HepG2 (cell line): ENCODE data around the gene OR8G1. TPM values are rescaled to one million over a fixed set of nuclear protein-coding genes. Genes with fewer than 3 reads are reported as not detected.

Source experiments
- ATAC-seq: fragments of 200-7000 bp; cut with Tn5 transposase; 3 replicates; pipeline ENCODE4 v1.9.1; 2020; ENCODE audit warnings: mild to moderate bottlenecking, moderate library complexity
- BruUV-seq: library from RNA; stranded (reverse); fragments of 400-500 nt; replicated peaks from 2 replicates; lab custom pipeline; 2021; lab: Mats Ljungman, UMichigan
- CTCF ChIA-PET: fragments of 300-600 bp; formaldehyde crosslinking; extraction: SDS; loops from one replicate; lab custom pipeline; 2021; ENCODE audit warnings: low total read pairs, inconsistent platforms, low intra/inter-chr PET ratio; lab: Yijun Ruan, JAX
- POLR2A ChIA-PET: fragments of 350-600 bp; sonication (Branson Sonifier 250); formaldehyde crosslinking; loops from one replicate; lab custom pipeline; 2020; ENCODE audit warnings: antibody characterized with exemption, inconsistent platforms; lab: Yijun Ruan, JAX
- DNase-seq: peaks from one replicate; pipeline ENCODE4 v3.0.0-alpha.2; 2015; ENCODE audit warnings: low spot score
- FAIRE-seq: peaks from 3 replicates; lab custom pipeline; 2011; peaks lifted over from hg19 to GRCh38; lab: Jason Lieb, UNC
- H2AFZ ChIP-seq: one replicate; pipeline ENCODE4 v1.6.1; 2011; ENCODE audit warnings: low read length, inconsistent platforms
- H3K27ac ChIP-seq: fragments of 300-600 bp; 3 replicates; pipeline ENCODE4 v1.8.0; 2011; ENCODE audit warnings: mixed run types, mild to moderate bottlenecking, mixed read lengths, low read length, inconsistent platforms; ENCODE audit not compliant: insufficient read depth; ENCODE audit errors: extremely low read length
- H3K27me3 ChIP-seq, 2 experiments: fragments of 200-600 bp in 1 of 2; 2 replicates in 1 of 2; 3 replicates in 1 of 2; pipeline versions ENCODE4 v1.6.0 to v1.8.0; 2011; ENCODE audit warnings: low read length in 2 of 2, mild to moderate bottlenecking in 2 of 2, moderate library complexity in 2 of 2, inconsistent platforms in 1 of 2; ENCODE audit not compliant: insufficient read depth in 2 of 2, control insufficient read depth in 1 of 2
- H3K36me3 ChIP-seq, 2 experiments: fragments of 200-600 bp in 1 of 2; replicated peaks in 1 of 2; 2 replicates in 1 of 2; 3 replicates in 1 of 2; pipeline versions ENCODE4 v1.5.1 to v1.8.0; 2011; ENCODE audit warnings: low read length in 2 of 2, inconsistent platforms in 1 of 2; ENCODE audit not compliant: insufficient read depth in 2 of 2, control insufficient read depth in 1 of 2
- H3K4me1 ChIP-seq: 2 replicates; pipeline ENCODE4 v1.5.1; 2012; ENCODE audit warnings: low read length, inconsistent platforms; ENCODE audit not compliant: insufficient read depth
- H3K4me2 ChIP-seq: 2 replicates; pipeline ENCODE4 v1.6.0; 2011; ENCODE audit warnings: low read depth, low read length, inconsistent platforms
- H3K4me3 ChIP-seq, 3 experiments: fragments of 200-600 bp in 1 of 3; sonication (generic), shearing (Covaris generic) in 1 of 3; replicated peaks in 1 of 3; 2 replicates each; pipeline ENCODE4 v1.5.1; 2011 to 2016; ENCODE audit warnings: low read length in 3 of 3, inconsistent platforms in 2 of 3, low read depth in 2 of 3, mild to moderate bottlenecking in 2 of 3, control low read depth in 1 of 3, mixed read lengths in 1 of 3; ENCODE audit not compliant: insufficient read depth in 1 of 3
- H3K79me2 ChIP-seq: one replicate; pipeline ENCODE4 v1.6.1; 2011; ENCODE audit warnings: low read length, inconsistent platforms; ENCODE audit not compliant: insufficient read depth
- H3K9ac ChIP-seq: 2 replicates; pipeline ENCODE4 v1.6.0; 2011; ENCODE audit warnings: mild to moderate bottlenecking, low read depth, low read length, inconsistent platforms; ENCODE audit not compliant: insufficient read depth
- H3K9me3 ChIP-seq: 2 replicates; pipeline ENCODE4 v1.5.1; 2012; ENCODE audit warnings: mild to moderate bottlenecking, low read length
- H4K20me1 ChIP-seq: 2 replicates; pipeline ENCODE4 v1.6.0; 2011; ENCODE audit warnings: inconsistent platforms, mild to moderate bottlenecking, low read length, moderate library complexity; ENCODE audit not compliant: insufficient read depth
- FUBP1 ChIP-seq: sonication (generic); formaldehyde crosslinking; IDR thresholded peaks from 2 replicates; pipeline ENCODE4 v1.5.1; 2020; ENCODE audit warnings: missing genetic modification reagents, mild to moderate bottlenecking, borderline replicate concordance
- HIC2 ChIP-seq: sonication (generic); formaldehyde crosslinking; IDR thresholded peaks from 2 replicates; pipeline ENCODE4 v1.9.0; 2022; ENCODE audit warnings: low read depth, missing genetic modification reagents
- MAX ChIP-seq: IDR thresholded peaks from 2 replicates; pipeline ENCODE4 v1.6.1; 2012; ENCODE audit warnings: inconsistent platforms
- PHF21A ChIP-seq: sonication (generic); formaldehyde crosslinking; IDR thresholded peaks from 2 replicates; pipeline ENCODE4 v1.5.0; 2020; ENCODE audit warnings: mild to moderate bottlenecking, missing genetic modification reagents
- RFX5 ChIP-seq: IDR thresholded peaks from 2 replicates; pipeline ENCODE4 v1.6.1; 2011; ENCODE audit warnings: low read depth, low read length, improper control_type of control experiment
- ZNF441 ChIP-seq: sonication (generic); formaldehyde crosslinking; IDR thresholded peaks from 2 replicates; pipeline ENCODE4 v1.7.0; 2021; ENCODE audit warnings: missing genetic modification reagents, borderline replicate concordance
- ZNF510 ChIP-seq: sonication (generic); formaldehyde crosslinking; IDR thresholded peaks from 2 replicates; pipeline ENCODE4 v1.4.0; 2020; ENCODE audit warnings: low read depth, mild to moderate bottlenecking, missing genetic modification reagents
- ZNF772 ChIP-seq: sonication (generic); formaldehyde crosslinking; IDR thresholded peaks from 2 replicates; pipeline ENCODE4 v1.5.0; 2020; ENCODE audit warnings: mild to moderate bottlenecking, missing genetic modification reagents
- ZXDC ChIP-seq: sonication (generic); formaldehyde crosslinking; IDR thresholded peaks from 2 replicates; pipeline ENCODE4 v1.5.0; 2020; ENCODE audit warnings: mild to moderate bottlenecking, missing genetic modification reagents
- WGBS: methylation state at CpG from one replicate; pipeline ENCODE4 v1.1.6; 2017; ENCODE audit warnings: low lambda C conversion rate; 5-methylcytosine and 5-hydroxymethylcytosine counted together
- in situ Hi-C: cut with HindIII; loops from 2 replicates; pipeline ENCODE4 v1.10.0; 2017; ENCODE audit warnings: low pct_unique_long_range_greater_than_20kb; ENCODE audit not compliant: extremely low pct_ligation_motif_present
- intact Hi-C: fragments of 100-400 bp; cut with micrococcal nuclease; formaldehyde crosslinking; loops from one replicate; pipeline ENCODE4 v1.10.0; 2022; ENCODE audit not compliant: unreplicated experiment
- polyA plus RNA-seq, 8 experiments: library from polyadenylated mRNA; depleted of rRNA in 3 of 8; stranded (reverse) in 7 of 8; unstranded in 1 of 8; fragments of >200 nt; fragmentation: Illumina TruSeq in 4 of 8; extraction: Trizol in 4 of 8; gene quantifications; 2 replicates each; pipeline versions ENCODE4 v1.2.1 to v1.2.3, GENCODE V29; 2011 to 2016; ENCODE audit warnings: low read depth in 4 of 8, missing spikeins in 1 of 8, mixed read lengths in 1 of 8; ENCODE audit not compliant: insufficient read depth in 1 of 8
- total RNA-seq, 5 experiments: library from RNA; depleted of rRNA; stranded (reverse); fragments of >200 nt; fragmentation: Illumina TruSeq; extraction: Trizol; gene quantifications; 2 replicates each; pipeline ENCODE4 v1.2.3, GENCODE V29; 2016; ENCODE audit warnings: low read depth in 1 of 5

OR8G1 gene
- total and polyA plus RNA-seq, 2 of the 13 experiments (the other 11 are each of a cell fraction or from before 2014, with no cell fraction given): not detected

GRCh38 chr11:124222407-124222806 is 18.5 kb upstream of the OR8G1 start:
- H3K4me3 ChIP-seq: no peak overlapping the region
- no peak for ATAC-seq

More at GRCh38 chr11:124222407-124222806, 18.5 kb upstream of the OR8G1 start:
- Histone ChIP-seq H2AFZ (no peak overlapping the region), H3K9ac (no peak overlapping the region), H4K20me1 (no peaks in the 10 kb centered on the region), H3K27me3 (no peaks in the 10 kb centered on the region; a peak in 1 of 5 replicates), H3K79me2 (no peaks in the 10 kb centered on the region), H3K4me2 (no peak overlapping the region), H3K4me1 (no peaks in the 10 kb centered on the region), H3K9me3 (no peaks in the 10 kb centered on the region), H3K36me3 (no peaks in the 10 kb centered on the region), H3K27ac (no peak overlapping the region)
- WGBS: 0% methylated on average over 2 of the region's 2 CpGs
- intact Hi-C loops: no loop called here
- BruUV-seq: no TSS peak
- in situ Hi-C loops: loop anchor here (10.0 kb wide), 1 partner anchor 62 kb away; no protein-coding TSS in a partner anchor
- POLR2A ChIA-PET: no interaction called here
- FAIRE-seq (no peak), DNase-seq (no peak)
- TF ChIP-seq RFX5 (no peak), PHF21A (no peak), FUBP1 (no peak), MAX (no peak), ZNF772 (CRISPR knock-in tag) (no peak), ZNF510 (CRISPR knock-in tag) (no peak), HIC2 (CRISPR knock-in tag) (no peak), ZXDC (CRISPR knock-in tag) (no peak), ZNF441 (CRISPR knock-in tag) (no peak)
- CTCF ChIA-PET: no interaction called here
